WI38 (cell line): Measurements from ENCODE around the gene PTK7.
A peak's percentile ranks its signal among the peaks of the same experiment; 100 is the strongest.

Experiments used
- H3K4me3 ChIP-seq: 2 replicates; pipeline ENCODE4 v1.5.1; 2011; ENCODE audit warnings: low read depth, mild to moderate bottlenecking, control low read depth, low read length
- TF ChIP-seq, protein P1 (sequence below): IDR thresholded peaks from 2 replicates; pipeline ENCODE4 v1.5.1; 2012; ENCODE audit warnings: low read depth, mild to moderate bottlenecking, control low read depth, low read length

The PTK7 gene

DNA sequence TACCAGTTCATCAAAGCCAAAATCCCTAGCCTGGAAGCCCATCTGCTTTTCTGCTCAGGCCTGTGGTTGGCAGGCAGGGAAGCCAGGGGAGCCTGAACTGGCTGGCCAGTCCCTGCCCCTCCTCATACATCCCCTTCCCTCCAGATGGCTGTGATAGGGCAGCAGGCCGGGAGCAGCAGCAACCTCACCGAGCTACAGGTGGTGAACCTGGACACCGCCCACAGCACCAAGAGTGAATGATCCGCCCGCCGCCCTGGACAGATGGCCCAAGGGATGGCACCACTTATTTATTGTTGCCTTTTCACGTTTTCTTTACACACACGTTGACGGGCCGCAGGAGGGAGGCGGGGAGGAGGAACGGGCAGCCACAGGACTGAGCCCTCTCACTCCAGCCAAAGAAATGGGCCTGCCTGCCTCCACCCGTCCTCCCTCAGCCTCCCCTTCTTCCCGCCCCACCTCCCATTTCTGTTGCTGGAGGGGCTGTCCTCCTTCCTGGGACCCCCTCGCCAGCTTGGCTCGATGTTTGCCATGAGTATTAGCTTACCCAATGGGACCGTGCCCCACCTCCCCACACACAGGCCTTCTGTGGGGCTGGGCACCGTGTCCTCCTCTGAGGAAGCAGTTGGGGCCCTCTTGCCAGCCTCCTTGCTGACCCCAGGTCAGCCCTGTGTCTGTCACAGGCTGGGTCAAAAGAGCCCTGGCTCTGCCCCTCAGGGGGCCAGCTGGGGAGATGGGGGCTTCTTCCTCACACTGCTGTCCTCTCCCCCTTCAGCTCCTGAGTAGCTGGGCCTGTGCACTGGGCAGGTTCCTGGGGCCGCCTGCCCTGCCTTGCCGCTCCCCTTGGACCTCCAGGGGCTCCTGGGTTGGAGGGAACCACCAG lies 103.1 kb downstream of the PTK7 start:
- no peak overlapping the region for H3K4me3 ChIP-seq
- TF ChIP-seq, protein P1, sequence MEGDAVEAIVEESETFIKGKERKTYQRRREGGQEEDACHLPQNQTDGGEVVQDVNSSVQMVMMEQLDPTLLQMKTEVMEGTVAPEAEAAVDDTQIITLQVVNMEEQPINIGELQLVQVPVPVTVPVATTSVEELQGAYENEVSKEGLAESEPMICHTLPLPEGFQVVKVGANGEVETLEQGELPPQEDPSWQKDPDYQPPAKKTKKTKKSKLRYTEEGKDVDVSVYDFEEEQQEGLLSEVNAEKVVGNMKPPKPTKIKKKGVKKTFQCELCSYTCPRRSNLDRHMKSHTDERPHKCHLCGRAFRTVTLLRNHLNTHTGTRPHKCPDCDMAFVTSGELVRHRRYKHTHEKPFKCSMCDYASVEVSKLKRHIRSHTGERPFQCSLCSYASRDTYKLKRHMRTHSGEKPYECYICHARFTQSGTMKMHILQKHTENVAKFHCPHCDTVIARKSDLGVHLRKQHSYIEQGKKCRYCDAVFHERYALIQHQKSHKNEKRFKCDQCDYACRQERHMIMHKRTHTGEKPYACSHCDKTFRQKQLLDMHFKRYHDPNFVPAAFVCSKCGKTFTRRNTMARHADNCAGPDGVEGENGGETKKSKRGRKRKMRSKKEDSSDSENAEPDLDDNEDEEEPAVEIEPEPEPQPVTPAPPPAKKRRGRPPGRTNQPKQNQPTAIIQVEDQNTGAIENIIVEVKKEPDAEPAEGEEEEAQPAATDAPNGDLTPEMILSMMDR: no peak

DNA sequence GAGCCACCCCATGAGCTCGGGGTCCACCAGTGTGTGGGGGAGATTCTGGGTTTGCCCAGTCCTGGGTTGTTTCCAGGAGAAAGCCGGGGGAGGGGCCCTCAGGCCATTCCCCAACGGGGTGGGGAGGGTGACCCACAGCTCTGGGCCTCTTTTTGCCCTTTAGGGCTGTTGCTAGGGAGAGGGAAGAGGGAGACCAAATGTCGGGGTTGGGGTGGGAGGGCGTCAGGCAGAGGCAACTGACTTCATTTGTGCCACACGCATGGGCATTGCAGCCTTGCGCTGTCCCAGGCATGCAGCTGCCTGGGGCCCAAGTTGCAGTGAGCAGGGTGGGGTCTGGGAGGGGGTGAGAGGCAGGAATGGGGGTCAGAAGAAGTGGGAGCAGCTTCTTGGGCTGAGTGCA lies 103.9 kb downstream of the PTK7 start:
- TF ChIP-seq, protein P1: no peak
- H3K4me3 ChIP-seq: no peak overlapping the region

DNA sequence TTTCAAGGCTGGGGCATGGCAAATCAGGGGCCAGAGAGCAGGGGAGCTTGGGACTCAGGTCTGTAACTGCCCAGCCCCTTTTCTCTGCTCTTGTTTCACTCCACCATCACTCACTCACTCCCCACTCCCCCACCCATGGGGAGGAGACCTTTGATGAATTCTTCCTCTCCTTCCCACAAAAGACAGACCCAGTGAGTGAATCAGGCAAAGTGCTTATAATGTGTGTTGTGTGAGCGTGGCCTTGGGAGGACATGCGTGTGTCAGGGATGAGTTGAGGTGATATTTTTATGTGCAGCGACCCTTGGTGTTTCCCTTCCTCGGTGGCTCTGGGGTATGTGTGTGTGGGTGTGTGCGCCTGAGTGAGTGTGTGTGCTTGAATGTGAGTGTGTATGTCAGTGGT lies 104.9 kb downstream of the PTK7 start:
- TF ChIP-seq, protein P1: no peak
- no peak overlapping the region for H3K4me3 ChIP-seq

DNA sequence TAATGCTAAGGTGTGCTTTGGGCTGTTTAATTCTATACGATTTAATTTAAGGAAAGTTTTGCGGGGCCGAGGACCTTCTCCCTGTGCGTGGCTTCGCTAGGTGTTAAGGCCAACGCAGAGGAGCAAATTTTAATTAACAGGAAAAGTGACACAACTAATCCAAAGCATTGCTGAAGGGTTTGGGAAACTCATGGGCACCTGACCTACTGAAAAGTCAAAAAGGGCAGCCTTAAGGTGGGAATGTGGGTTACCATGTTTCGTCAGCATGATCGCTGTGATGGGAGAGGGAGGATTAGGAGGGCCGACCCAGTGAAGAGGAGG lies 105.5 kb downstream of the PTK7 start:
- TF ChIP-seq, protein P1: no peak
- H3K4me3 ChIP-seq: peak overlapping the region; percentile 81

DNA sequence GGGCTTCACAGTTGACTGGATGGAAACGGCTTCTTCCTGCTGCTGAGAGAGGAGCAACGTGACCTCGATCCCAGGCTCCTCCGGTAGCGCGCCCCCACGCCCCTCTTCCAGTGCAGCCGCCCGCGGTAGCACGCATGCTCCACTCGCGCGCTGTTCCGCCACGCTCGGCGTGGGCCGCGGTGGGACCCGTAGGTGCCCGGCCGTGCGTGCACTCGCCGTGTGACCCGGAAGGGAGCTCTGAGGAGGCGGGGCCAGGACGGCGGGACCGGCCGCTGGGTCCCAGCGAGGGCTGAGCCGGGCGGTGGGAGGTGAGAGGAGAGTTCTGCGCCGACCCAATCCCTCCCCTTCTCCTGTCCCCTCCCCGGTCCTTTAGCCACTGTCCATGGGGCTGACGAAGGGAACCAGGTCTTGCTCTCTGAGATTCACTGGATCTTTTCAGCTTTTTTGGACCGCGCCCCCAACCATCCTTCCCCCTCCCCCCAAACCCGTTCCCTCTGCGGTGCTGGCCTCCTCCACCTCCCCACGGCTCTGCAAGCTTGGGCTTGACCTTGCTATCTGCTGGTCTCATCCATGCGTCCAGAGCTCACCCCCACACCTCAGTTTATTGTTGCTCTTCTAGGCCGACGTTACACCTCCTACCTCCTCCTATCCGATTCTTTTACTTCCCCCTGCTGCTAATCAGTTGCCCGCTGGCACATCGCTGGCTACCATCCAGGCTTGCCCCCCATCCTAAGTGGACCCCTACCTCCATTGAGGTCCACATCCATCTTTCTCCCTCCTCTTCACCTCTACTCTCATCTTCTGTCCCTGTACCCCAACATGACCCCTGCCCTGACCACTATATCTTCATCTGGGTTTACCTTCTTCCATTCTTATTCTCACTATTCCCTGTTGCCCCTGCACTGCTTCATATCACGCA lies 106.1 kb downstream of the PTK7 start, which contains the start of gene CUL9:
Gene CUL9, plus strand, starts transcription at position 255 of the 919 bp plus-strand sequence. CDS start 2,115 bp downstream, outside the sequence.
- TF ChIP-seq, protein P1: no peak
- peak within 1 kb of the TSS; percentile 81 for H3K4me3 ChIP-seq

DNA sequence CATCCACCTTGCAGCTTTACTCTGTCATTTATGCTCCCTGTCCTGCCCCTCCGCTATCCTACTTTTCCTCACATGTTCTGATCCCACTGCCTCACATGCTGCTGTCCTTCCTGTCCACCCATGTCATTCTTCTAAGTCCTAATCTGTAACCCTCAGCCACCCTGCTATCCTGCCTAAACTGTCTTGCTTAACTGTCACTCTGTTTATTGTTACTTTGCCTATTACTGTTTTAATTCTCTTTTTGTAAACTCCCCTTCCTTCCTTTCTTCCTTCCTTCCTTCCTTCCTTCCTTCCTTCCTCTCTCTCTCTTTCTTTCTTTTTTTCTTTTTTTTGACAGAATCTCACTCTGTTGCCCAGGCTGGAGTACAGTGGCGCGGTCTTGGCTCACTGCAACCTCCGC lies 107.3 kb downstream of the PTK7 start:
- no peak overlapping the region for H3K4me3 ChIP-seq
- TF ChIP-seq, protein P1: no peak
